BLaER1 (cell line): ENCODE measurements around the gene CCDC194.

ENCODE experiments used
- H3K27ac ChIP-seq: shearing (Covaris generic); formaldehyde crosslinking; 2 replicates; pipeline ENCODE4 v1.8.1; 2022
- H3K27me3 ChIP-seq: shearing (Covaris generic); formaldehyde crosslinking; 2 replicates; pipeline ENCODE4 v1.8.1; 2022
- H3K36me3 ChIP-seq: shearing (Covaris generic); formaldehyde crosslinking; 2 replicates; pipeline ENCODE4 v1.8.1; 2022
- H3K4me1 ChIP-seq: shearing (Covaris generic); formaldehyde crosslinking; 2 replicates; pipeline ENCODE4 v1.8.1; 2022
- H3K4me2 ChIP-seq: shearing (Covaris generic); formaldehyde crosslinking; 2 replicates; pipeline ENCODE4 v1.8.1; 2022
- H3K4me3 ChIP-seq: shearing (Covaris generic); formaldehyde crosslinking; 2 replicates; pipeline ENCODE4 v1.8.1; 2022
- H3K9ac ChIP-seq: shearing (Covaris generic); formaldehyde crosslinking; 2 replicates; pipeline ENCODE4 v1.8.1; 2022
- H3K9me3 ChIP-seq: shearing (Covaris generic); formaldehyde crosslinking; 2 replicates; pipeline ENCODE4 v1.8.1; 2022
- H4K20me1 ChIP-seq: shearing (Covaris generic); formaldehyde crosslinking; 2 replicates; pipeline ENCODE4 v1.8.1; 2022
- Cebpa-rat ChIP-seq: shearing (Covaris generic); IDR thresholded peaks from 2 replicates; pipeline ENCODE4 v1.8.1; 2022

The CCDC194 gene

DNA sequence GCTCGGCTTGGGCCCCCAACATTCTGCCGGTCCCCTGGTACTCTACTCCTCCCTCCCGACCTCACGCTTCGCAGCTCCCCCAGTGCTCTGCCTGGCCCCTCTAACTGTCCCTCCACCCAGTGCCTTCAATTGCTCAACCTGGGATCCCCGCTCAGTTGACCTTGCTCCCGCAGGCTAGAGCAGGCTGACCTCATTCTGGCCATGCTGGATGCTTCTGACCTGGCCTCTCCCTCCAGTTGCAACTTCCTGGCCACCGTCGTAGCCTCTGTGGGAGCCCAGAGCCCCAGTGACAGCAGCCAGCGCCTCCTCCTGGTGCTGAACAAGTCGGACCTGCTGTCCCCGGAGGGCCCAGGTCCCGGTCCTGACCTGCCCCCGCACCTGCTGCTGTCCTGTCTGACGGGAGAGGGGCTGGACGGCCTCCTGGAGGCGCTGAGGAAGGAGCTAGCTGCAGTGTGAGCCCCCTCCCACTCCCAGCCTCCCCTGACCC is 53.1 kb downstream of the CCDC194 start:
- no peaks in the 10 kb centered on the region for H4K20me1 ChIP-seq
- H3K27me3 ChIP-seq = no peaks in the 10 kb centered on the region
- no peaks in the 10 kb centered on the region for H3K9me3 ChIP-seq
- H3K27ac ChIP-seq = no peak overlapping the region
- H3K9ac ChIP-seq = no peak overlapping the region
- peaks cover 45% of the 10 kb centered on the region for H3K36me3 ChIP-seq
- H3K4me1 ChIP-seq = peaks cover 28% of the 10 kb centered on the region
- H3K4me3 ChIP-seq = no peak overlapping the region
- no peak for TF ChIP-seq Cebpa-rat
- H3K4me2 ChIP-seq = no peak overlapping the region
